Smooth muscle cell (in vitro differentiated cells): Measurements from ENCODE around the gene PLCH2. TPM values are rescaled to one million over a fixed set of nuclear protein-coding genes. Genes with fewer than 3 reads are reported as not detected.
"Not testable (repeated sequence)": the region's sequence is repeated elsewhere in the genome, so short reads cannot be mapped to it uniquely, and the experiment has no call there.

ENCODE experiments used
- DNase-seq: peaks from one replicate; lab custom pipeline; 2025; ENCODE audit not compliant: unreplicated experiment; lab: John Stamatoyannopoulos, UW
- H2AFZ ChIP-seq: fragments of 200-600 bp; sonication (generic); 2 replicates; pipeline ENCODE4 v1.6.0; 2016; ENCODE audit warnings: antibody characterized with exemption, low read depth, mild to moderate bottlenecking
- H3F3A ChIP-seq: fragments of 200-600 bp; sonication (generic); 2 replicates; pipeline ENCODE4 v1.6.0; 2017; ENCODE audit warnings: antibody characterized with exemption, low read depth
- H3K27ac ChIP-seq: fragments of 200-600 bp; sonication (generic); 2 replicates; pipeline ENCODE4 v1.5.1; 2016; ENCODE audit warnings: low read depth, mild to moderate bottlenecking
- H3K27me3 ChIP-seq: fragments of 200-600 bp; sonication (generic); 2 replicates; pipeline ENCODE4 v1.6.1; 2016; ENCODE audit warnings: low read depth, mild to moderate bottlenecking
- H3K36me3 ChIP-seq: fragments of 200-600 bp; sonication (generic); 2 replicates; pipeline ENCODE4 v1.5.1; 2016; ENCODE audit warnings: low read depth
- H3K4me1 ChIP-seq: fragments of 200-600 bp; sonication (generic); 2 replicates; pipeline ENCODE4 v1.5.1; 2016; ENCODE audit warnings: low read depth
- H3K4me2 ChIP-seq: fragments of 200-600 bp; sonication (generic); 2 replicates; pipeline ENCODE4 v1.6.0; 2016; ENCODE audit warnings: mild to moderate bottlenecking
- H3K4me3 ChIP-seq: fragments of 200-600 bp; sonication (generic); 2 replicates; pipeline ENCODE4 v1.5.1; 2016; ENCODE audit warnings: mild to moderate bottlenecking
- H3K79me2 ChIP-seq: fragments of 200-600 bp; sonication (generic); 2 replicates; pipeline ENCODE4 v1.6.0; 2016; ENCODE audit warnings: low read depth, mild to moderate bottlenecking
- H3K9ac ChIP-seq: fragments of 200-600 bp; sonication (generic); 2 replicates; pipeline ENCODE4 v1.6.0; 2016; ENCODE audit warnings: low read depth
- H3K9me3 ChIP-seq: fragments of 200-600 bp; sonication (generic); replicated peaks from 2 replicates; pipeline ENCODE4 v1.5.1; 2016; ENCODE audit warnings: low read depth
- H4K20me1 ChIP-seq: fragments of 200-600 bp; sonication (generic); 2 replicates; pipeline ENCODE4 v1.6.0; 2016; ENCODE audit warnings: low read depth
- CTCF ChIP-seq: fragments of 200-600 bp; sonication (generic); IDR thresholded peaks from 2 replicates; pipeline ENCODE4 v1.5.1; 2017; ENCODE audit warnings: borderline replicate concordance, mild to moderate bottlenecking, antibody characterized with exemption; ENCODE audit not compliant: insufficient read depth, poor library complexity, severe bottlenecking
- WGBS: methylation state at CpG from one replicate; pipeline ENCODE4 v1.1.7; 2016; ENCODE audit warnings: low lambda C conversion rate; 5-methylcytosine and 5-hydroxymethylcytosine counted together
- polyA plus RNA-seq: library from polyadenylated mRNA; unstranded; fragments of >200 nt; fragmentation: Nextera tagmentation; extraction: Ambion mirVana; gene quantifications from 2 replicates; pipeline ENCODE4 v1.2.1, GENCODE V29; 2016
- total RNA-seq: library from RNA; depleted of rRNA; stranded (reverse); fragments of >200 nt; gene quantifications from 2 replicates; pipeline ENCODE4 v1.2.3, GENCODE V29; 2014

Gene PLCH2
- total and polyA plus RNA-seq, 2 experiments from 2014 or later = 0.09 to 0.13 TPM

DNA sequence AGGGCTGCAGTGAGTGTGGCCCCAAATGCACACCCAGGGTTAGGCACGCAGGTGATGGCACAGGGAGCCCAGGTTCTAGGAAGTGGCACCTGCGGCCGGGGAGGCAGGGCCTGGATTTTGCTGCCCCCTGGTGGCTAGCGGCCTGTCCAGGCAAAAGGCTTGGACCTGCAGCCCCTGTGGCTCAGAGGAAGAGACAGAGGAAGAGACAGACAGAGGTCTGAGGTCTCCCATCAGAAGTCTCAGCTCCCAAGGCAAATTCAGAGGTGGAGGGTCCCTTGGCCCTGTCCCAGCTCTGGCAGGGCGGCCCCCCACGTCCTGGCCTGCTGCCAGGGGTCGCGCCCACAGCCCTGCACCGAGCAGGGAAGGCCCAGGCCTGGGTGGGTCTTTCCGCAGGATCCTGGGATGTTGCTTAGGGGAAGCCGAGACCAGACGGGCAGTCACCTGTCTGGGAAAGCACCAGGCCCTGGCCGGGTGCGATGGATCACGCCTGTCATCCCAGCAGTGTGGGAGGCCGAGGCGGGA is 72.0 kb downstream of the PLCH2 start:
- no peak overlapping the region for H2AFZ ChIP-seq
- WGBS = 42% methylated on average over 17 of the region's 17 CpGs
- H3K4me3 ChIP-seq = no peak overlapping the region
- no peaks in the 10 kb centered on the region for H3K27me3 ChIP-seq
- no peaks in the 10 kb centered on the region for H3K36me3 ChIP-seq
- no peaks in the 10 kb centered on the region for H3K79me2 ChIP-seq
- TF ChIP-seq CTCF = peak; percentile 95
- DNase-seq = peak; percentile 22
- H3K9me3 ChIP-seq = no peaks in the 10 kb centered on the region
- H4K20me1 ChIP-seq = no peaks in the 10 kb centered on the region
- no peak overlapping the region for H3K4me2 ChIP-seq
- peaks cover 46% of the 10 kb centered on the region for H3K4me1 ChIP-seq
- H3K27ac ChIP-seq = no peak overlapping the region
- H3K9ac ChIP-seq = no peak overlapping the region
- H3F3A ChIP-seq = no peaks in the 10 kb centered on the region

GRCh38 chr1:2549367-2550029 is 73.4 kb downstream of the PLCH2 start:
- H2AFZ ChIP-seq, H3K27me3 ChIP-seq, H3K36me3 ChIP-seq, H3K9me3 ChIP-seq, H3K27ac ChIP-seq, H3F3A ChIP-seq, H3K9ac ChIP-seq, H3K79me2 ChIP-seq, H3K4me3 ChIP-seq, H3K4me2 ChIP-seq, DNase-seq, H4K20me1 ChIP-seq: not testable (repeated sequence)
- WGBS = 94% methylated on average over 23 of the region's 28 CpGs
- H3K4me1 ChIP-seq = peaks cover 33% of the 10 kb centered on the region

DNA sequence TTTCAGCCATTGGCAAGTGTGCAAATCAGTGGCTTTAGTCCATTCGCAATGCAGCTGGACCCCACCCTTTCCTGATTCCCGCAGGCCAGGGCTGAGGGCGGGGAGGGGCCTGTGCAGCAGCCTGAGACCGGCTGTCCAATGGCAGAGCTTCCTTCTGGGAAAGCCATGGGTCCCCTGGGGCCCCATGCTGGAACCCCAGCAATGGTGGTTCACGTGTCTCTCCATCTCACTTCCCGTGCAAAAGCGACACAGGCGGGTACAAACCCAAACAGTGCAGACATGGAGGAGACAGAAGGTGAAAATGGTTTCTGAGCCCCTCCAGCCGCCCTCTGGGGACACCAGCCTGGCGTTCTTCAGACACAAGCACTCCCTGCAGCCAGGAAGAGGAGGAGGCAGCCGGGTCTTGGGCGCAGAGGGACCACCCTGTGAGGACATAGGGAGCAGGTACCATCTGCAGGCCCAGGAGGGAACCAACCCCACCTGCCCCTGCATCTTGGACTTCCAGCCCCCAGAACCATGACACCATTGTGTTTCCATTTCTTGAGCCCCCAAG is 74.3 kb downstream of the PLCH2 start:
- H3K4me3 ChIP-seq, DNase-seq, H4K20me1 ChIP-seq, H2AFZ ChIP-seq, H3K79me2 ChIP-seq, H3K9me3 ChIP-seq, H3K4me2 ChIP-seq, H3K36me3 ChIP-seq, H3F3A ChIP-seq, H3K27ac ChIP-seq, H3K9ac ChIP-seq, H3K27me3 ChIP-seq: not testable (repeated sequence)
- H3K4me1 ChIP-seq = peaks cover 24% of the 10 kb centered on the region
- WGBS = 90% methylated on average over 12 of the region's 12 CpGs

- not testable (repeated sequence) for H3K9ac ChIP-seq, H3K4me3 ChIP-seq, H3K36me3 ChIP-seq, DNase-seq, H3K4me2 ChIP-seq, H3K9me3 ChIP-seq, H3F3A ChIP-seq, H3K27me3 ChIP-seq, H2AFZ ChIP-seq, H4K20me1 ChIP-seq, H3K27ac ChIP-seq, H3K79me2 ChIP-seq
- H3K4me1 ChIP-seq = peaks cover 25% of the 10 kb centered on the region
- WGBS = 95% methylated on average over 9 of the region's 9 CpGs
These were observed 75.5 kb downstream of the PLCH2 start for GRCh38 chr1:2551544-2551943.

DNA sequence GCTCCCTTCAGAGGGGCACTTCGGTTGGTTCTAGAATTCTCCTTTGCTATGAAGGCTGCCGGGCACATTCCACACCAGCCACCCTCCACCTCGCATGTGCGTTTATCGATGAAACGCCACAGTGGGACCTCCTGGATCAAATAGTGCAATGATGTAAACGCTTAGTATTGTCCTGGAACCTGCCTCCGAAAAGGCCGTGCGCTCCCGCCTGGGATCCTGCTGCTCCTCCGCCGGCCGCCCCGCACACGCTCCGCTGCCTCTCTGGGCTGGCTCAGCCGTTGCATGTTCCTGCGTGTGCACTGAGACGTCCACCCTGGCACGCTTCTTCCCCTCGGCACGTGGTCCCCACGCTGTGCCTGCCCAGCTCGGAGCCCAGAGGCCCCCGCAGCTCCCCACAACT is 76.1 kb downstream of the PLCH2 start:
- no peak overlapping the region for H3K9ac ChIP-seq
- H3K27ac ChIP-seq = no peak overlapping the region
- DNase-seq = no peak
- no peak overlapping the region for H2AFZ ChIP-seq
- no peaks in the 10 kb centered on the region for H3K79me2 ChIP-seq
- TF ChIP-seq CTCF = no peak
- H3K36me3 ChIP-seq = no peaks in the 10 kb centered on the region
- H3K27me3 ChIP-seq = no peaks in the 10 kb centered on the region
- H3K4me1 ChIP-seq = peaks cover 24% of the 10 kb centered on the region
- no peaks in the 10 kb centered on the region for H4K20me1 ChIP-seq
- H3K4me2 ChIP-seq = no peak overlapping the region
- no peaks in the 10 kb centered on the region for H3K9me3 ChIP-seq
- no peaks in the 10 kb centered on the region for H3F3A ChIP-seq
- no peak overlapping the region for H3K4me3 ChIP-seq
- WGBS = 97% methylated on average over 22 of the region's 26 CpGs

- not testable (repeated sequence) for H3K27me3 ChIP-seq, H3F3A ChIP-seq, H3K4me3 ChIP-seq, H2AFZ ChIP-seq, H3K4me2 ChIP-seq, H3K36me3 ChIP-seq, H3K9me3 ChIP-seq, H3K9ac ChIP-seq, H3K27ac ChIP-seq, H3K79me2 ChIP-seq, H4K20me1 ChIP-seq, DNase-seq
- peaks cover 18% of the 10 kb centered on the region for H3K4me1 ChIP-seq
- 80% methylated on average over 1 of the region's 9 CpGs for WGBS
These were observed 77.0 kb downstream of the PLCH2 start for GRCh38 chr1:2553076-2553475.
